VCaP (cell line): ENCODE data around the gene LMF1.

Experiments used
- H3K27ac ChIP-seq: fragments of 450-650 bp; 2 replicates; pipeline ENCODE4 v1.5.1; 2017
- TF ChIP-seq, protein P1 (sequence below): fragments of 450-650 bp; conservative IDR thresholded peaks from 2 replicates; pipeline ENCODE4 v1.5.1; 2017; ENCODE audit warnings: mild to moderate bottlenecking, moderate library complexity

Gene LMF1

GRCh38 chr16:1000608-1001007, 29.8 kb upstream of the LMF1 start:
- no peak overlapping the region for H3K27ac ChIP-seq
- TF ChIP-seq, protein P1, sequence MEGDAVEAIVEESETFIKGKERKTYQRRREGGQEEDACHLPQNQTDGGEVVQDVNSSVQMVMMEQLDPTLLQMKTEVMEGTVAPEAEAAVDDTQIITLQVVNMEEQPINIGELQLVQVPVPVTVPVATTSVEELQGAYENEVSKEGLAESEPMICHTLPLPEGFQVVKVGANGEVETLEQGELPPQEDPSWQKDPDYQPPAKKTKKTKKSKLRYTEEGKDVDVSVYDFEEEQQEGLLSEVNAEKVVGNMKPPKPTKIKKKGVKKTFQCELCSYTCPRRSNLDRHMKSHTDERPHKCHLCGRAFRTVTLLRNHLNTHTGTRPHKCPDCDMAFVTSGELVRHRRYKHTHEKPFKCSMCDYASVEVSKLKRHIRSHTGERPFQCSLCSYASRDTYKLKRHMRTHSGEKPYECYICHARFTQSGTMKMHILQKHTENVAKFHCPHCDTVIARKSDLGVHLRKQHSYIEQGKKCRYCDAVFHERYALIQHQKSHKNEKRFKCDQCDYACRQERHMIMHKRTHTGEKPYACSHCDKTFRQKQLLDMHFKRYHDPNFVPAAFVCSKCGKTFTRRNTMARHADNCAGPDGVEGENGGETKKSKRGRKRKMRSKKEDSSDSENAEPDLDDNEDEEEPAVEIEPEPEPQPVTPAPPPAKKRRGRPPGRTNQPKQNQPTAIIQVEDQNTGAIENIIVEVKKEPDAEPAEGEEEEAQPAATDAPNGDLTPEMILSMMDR = no peak

- TF ChIP-seq, protein P1 = no peak
- no peak overlapping the region for H3K27ac ChIP-seq
Measured at GRCh38 chr16:999677-1000076, 28.9 kb upstream of the LMF1 start.

DNA sequence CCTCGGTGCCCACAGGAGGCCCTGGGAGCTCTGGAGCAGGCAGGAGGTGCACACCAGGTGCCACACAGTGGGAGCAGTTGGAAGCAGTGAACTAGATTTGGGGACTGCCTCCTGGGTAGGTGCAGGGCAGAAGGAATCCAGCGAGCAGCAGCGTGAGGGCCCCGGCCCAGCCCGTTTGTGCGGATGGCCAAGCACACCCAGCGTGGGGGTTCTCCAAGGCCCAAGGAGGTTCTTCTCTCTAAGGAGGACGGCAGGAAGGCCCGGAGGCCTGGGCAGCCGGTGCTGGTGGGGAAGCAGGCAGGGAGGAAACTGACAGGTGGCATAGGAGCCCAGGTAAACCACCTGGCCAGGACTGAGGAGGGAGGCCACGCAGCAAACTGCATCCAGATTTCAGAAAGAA, 27.8 kb upstream of the LMF1 start:
- TF ChIP-seq, protein P1 = no peak
- H3K27ac ChIP-seq = no peak overlapping the region

- TF ChIP-seq, protein P1 = no peak
- H3K27ac ChIP-seq = no peak overlapping the region; the same call in 1 of the 2 replicates
Measured at GRCh38 chr16:998211-998610, 27.4 kb upstream of the LMF1 start.

DNA sequence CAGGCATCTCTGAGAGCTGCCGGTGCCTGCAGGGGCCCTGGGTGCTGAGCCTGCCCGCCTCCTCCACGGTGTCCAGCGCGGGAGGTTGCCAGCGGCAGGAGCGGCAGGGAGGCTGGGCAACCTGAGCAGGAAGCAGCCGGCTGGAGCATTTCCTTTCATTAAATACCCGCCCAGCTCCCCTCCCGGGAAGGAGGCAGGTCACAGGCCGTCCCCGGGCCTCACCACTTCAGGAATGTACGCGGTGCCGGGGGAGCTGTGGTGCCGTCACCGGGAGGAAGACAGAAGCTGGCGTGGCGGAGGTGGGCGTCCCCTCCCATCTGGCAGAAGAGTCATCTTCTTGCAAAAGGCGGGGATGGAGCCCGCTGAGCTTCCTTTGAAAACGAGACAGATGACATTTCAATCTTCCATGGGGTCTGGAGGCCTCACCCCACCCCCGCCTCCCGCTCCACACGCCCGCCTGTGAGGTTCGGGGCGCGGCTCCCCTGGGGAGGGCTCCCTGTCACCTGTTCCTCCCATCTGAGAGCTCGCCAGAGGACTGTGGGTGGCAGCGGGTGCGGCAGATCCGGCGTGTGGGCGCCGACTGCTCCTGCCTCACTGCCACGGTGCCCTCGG, 26.8 kb upstream of the LMF1 start:
- peak overlapping the region; percentile 2; the same call in 1 of the 2 replicates for H3K27ac ChIP-seq
- TF ChIP-seq, protein P1 = no peak

DNA sequence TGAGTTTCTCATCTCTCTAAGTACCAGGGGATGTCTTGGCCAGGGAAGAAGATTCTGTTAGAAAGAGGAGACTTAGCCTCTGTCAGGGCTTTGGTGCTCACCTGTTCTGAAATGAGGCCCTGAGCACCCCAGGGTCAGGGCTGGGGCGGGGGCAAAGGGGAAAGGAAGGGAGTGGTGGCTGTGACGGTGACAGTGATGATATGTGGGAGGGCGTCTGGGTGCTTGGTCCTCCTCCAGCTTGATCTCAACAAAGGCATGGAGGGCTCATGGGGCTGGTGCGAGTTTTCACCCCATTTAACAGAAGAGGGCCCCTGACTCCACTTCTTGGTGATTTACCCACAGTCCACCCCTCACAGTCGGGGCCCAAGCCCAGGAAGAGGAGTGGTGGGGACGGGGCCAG, 25.9 kb upstream of the LMF1 start:
- TF ChIP-seq, protein P1 = no peak
- no peak overlapping the region for H3K27ac ChIP-seq

DNA sequence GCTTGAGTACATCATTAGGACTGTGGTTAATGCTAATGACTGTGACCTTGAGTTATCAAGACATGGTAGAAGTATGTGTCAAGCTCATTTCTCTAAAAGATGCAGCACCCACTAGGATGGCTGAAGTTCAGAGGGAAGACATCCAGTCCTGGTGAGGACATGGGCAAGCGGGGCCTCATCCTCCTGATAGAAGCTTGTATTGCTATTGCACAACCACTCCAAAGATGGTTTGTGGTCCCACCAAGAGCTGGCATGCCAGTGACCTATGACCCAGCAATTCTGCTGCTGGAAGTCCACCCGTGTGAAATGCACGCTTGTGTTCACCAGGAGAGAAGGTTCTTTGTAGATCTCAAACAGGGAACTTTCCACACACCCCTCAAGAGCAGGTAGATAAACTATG, 25.0 kb upstream of the LMF1 start:
- TF ChIP-seq, protein P1 = no peak
- no peak overlapping the region for H3K27ac ChIP-seq
